Spleen (tissue), 7 donors: ENCODE results near the gene BLOC1S5.

Experiments used
- POLR2A ChIP-seq, 3 donors: fragments of 450-650 bp; IDR thresholded peaks; one replicate each; pipeline ENCODE4 v1.5.1; 2017; ENCODE audit warnings: antibody characterized with exemption in 3 of 3, mild to moderate bottlenecking in 1 of 3
- POLR2AphosphoS5 ChIP-seq, 3 donors: sonication (generic); formaldehyde crosslinking; IDR thresholded peaks; one replicate each; pipeline ENCODE4 v1.5.1; 2017; ENCODE audit warnings: antibody characterized with exemption in 3 of 3
- TF ChIP-seq, protein P1 (sequence below), 11 experiments: fragments of 200-600 bp in 7 of 11; fragments of 450-650 bp in 4 of 11; sonication (generic) in 4 of 11; IDR thresholded peaks in 8 of 11; conservative IDR thresholded peaks in 3 of 11; 1 replicate in 7 of 11; 2 replicates in 4 of 11; pipeline versions ENCODE4 v1.4.0 to v1.8.0; 2016 to 2021; ENCODE audit warnings: antibody characterized with exemption in 11 of 11, inconsistent platforms in 4 of 11, mild to moderate bottlenecking in 1 of 11
- donor health status: DM: no; HTN: no; CAD: no; lungs with moderate emphysema.
- donor health status: DM: no; HTN: no; CAD: no.
- donor health status: DM: no; HTN: no; CAD: no.

DNA sequence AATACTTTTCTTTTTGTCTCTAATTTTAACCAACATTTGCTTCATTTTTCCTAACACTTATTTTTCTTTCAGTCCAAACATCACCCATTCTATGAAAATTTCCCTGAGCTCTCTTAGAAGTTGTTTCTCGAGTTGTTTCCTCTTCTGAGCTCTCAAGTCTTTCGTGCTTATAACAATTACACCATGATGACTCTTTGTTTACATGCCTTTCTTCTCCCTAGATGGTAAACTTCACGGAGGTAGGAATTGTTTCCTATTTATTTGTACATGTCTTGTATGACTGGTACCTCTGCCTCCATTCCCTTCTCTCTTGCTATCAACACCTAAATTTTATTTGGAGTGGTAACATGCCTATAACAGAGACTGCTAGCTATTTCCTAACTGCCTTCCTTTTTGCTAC is 6.4 kb downstream of the BLOC1S5 start:
- TF ChIP-seq, protein P1, sequence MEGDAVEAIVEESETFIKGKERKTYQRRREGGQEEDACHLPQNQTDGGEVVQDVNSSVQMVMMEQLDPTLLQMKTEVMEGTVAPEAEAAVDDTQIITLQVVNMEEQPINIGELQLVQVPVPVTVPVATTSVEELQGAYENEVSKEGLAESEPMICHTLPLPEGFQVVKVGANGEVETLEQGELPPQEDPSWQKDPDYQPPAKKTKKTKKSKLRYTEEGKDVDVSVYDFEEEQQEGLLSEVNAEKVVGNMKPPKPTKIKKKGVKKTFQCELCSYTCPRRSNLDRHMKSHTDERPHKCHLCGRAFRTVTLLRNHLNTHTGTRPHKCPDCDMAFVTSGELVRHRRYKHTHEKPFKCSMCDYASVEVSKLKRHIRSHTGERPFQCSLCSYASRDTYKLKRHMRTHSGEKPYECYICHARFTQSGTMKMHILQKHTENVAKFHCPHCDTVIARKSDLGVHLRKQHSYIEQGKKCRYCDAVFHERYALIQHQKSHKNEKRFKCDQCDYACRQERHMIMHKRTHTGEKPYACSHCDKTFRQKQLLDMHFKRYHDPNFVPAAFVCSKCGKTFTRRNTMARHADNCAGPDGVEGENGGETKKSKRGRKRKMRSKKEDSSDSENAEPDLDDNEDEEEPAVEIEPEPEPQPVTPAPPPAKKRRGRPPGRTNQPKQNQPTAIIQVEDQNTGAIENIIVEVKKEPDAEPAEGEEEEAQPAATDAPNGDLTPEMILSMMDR (IDR thresholded peaks at IDR 0.05 in 8 of 11, conservative IDR thresholded peaks at IDR 0.05 in 3 of 11), result no peak
- no peak for TF ChIP-seq POLR2A (IDR thresholded peaks at IDR 0.05)
- no peak for TF ChIP-seq POLR2AphosphoS5 (IDR thresholded peaks at IDR 0.05)
